22Rv1 (cell line): ENCODE measurements around the gene STRA8.

ENCODE experiments used
- H3K27ac ChIP-seq: fragments of 450-650 bp; 2 replicates; pipeline ENCODE4 v1.5.1; 2017
- ZFX ChIP-seq: fragments of 450-650 bp; IDR thresholded peaks from 2 replicates; pipeline ENCODE4 v1.6.1; 2017; ENCODE audit warnings: antibody characterized with exemption, borderline replicate concordance
- TF ChIP-seq, protein P1 (sequence below): fragments of 450-650 bp; IDR thresholded peaks from 2 replicates; pipeline ENCODE4 v1.5.1; 2017; ENCODE audit warnings: mild to moderate bottlenecking

STRA8 gene

GRCh38 chr7:135282561-135283254, 49.1 kb downstream of the STRA8 start:
- H3K27ac ChIP-seq: no peak overlapping the region
- no peak for TF ChIP-seq ZFX
- TF ChIP-seq, protein P1, sequence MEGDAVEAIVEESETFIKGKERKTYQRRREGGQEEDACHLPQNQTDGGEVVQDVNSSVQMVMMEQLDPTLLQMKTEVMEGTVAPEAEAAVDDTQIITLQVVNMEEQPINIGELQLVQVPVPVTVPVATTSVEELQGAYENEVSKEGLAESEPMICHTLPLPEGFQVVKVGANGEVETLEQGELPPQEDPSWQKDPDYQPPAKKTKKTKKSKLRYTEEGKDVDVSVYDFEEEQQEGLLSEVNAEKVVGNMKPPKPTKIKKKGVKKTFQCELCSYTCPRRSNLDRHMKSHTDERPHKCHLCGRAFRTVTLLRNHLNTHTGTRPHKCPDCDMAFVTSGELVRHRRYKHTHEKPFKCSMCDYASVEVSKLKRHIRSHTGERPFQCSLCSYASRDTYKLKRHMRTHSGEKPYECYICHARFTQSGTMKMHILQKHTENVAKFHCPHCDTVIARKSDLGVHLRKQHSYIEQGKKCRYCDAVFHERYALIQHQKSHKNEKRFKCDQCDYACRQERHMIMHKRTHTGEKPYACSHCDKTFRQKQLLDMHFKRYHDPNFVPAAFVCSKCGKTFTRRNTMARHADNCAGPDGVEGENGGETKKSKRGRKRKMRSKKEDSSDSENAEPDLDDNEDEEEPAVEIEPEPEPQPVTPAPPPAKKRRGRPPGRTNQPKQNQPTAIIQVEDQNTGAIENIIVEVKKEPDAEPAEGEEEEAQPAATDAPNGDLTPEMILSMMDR: no peak

- H3K27ac ChIP-seq: no peak overlapping the region
- TF ChIP-seq, protein P1: no peak
- no peak for TF ChIP-seq ZFX
Observed at GRCh38 chr7:135283959-135284638, 50.5 kb downstream of the STRA8 start.

DNA sequence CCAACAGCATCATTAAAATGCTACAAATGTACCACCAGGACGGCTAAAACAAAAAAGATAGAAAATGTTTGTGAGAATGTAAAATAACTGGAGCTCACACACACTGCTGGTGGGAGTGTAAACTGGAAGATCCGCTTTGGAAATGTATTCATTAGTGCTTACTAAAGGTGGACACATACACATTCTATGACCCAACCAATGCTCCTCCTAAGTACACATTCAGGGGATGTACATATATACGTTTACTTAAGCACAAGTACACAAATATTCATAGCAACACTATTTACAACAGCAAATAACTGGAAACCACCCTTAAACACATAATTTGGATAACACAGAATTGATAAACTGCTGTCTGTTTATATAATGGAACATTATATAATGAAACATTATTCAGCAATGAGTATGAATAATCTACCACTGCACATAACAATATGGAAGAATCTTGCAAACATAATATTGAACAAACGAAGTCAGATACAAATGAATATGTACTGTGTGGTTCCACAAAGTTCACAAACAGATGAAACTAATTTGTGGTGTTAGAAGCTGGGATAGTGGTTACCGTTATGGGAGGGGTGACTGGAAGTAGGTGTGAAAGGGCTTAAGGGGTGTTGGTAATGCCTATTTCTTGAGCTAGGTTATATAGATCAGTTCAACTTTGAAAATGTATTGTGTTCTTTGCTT, 52.1 kb downstream of the STRA8 start:
- H3K27ac ChIP-seq: peak overlapping the region; percentile 55
- TF ChIP-seq, protein P1: no peak
- TF ChIP-seq ZFX: no peak

DNA sequence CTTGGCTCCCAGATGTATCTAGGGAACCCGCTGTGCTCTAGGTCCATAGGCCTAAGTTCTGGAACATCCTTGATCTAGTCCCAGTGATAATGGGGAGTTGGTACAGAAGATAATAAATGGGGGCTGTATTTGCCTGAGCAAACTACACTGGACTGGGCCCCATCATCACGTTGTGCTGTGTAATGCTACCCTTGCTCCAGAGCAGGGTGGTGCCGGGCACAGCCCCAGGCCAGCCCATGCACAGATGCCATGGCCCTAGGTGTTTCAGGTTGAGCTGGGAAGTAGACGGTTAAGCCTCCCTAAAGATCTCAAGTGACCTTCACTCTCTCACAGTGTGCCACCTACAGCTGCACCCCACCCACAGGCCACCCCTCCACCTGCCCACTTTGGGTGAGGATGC, 53.2 kb downstream of the STRA8 start:
- TF ChIP-seq, protein P1: no peak
- no peak for TF ChIP-seq ZFX
- H3K27ac ChIP-seq: no peak overlapping the region

DNA sequence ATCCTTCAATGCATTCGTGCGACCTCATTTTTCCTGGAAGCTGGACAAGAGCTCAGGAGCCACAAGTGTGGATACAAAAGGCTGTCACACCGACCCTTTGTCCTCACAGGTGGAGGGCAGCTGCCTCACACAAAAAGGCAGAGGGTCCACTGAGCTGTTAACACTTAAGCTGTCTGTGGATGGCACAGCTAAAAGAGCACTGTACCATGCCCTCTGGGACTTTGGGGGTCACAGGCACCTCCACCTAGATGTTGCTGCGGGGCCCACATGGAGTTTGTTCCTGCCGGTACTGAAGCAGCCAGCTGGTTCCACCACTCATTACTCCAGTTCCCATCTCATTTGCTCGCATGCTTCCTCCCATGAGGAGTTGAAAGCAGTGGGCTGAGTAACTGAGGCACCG, 57.0 kb downstream of the STRA8 start:
- TF ChIP-seq, protein P1: no peak
- no peak for TF ChIP-seq ZFX
- H3K27ac ChIP-seq: no peak overlapping the region

GRCh38 chr7:135291809-135292253, 58.2 kb downstream of the STRA8 start:
- H3K27ac ChIP-seq: no peak overlapping the region
- TF ChIP-seq, protein P1: no peak

DNA sequence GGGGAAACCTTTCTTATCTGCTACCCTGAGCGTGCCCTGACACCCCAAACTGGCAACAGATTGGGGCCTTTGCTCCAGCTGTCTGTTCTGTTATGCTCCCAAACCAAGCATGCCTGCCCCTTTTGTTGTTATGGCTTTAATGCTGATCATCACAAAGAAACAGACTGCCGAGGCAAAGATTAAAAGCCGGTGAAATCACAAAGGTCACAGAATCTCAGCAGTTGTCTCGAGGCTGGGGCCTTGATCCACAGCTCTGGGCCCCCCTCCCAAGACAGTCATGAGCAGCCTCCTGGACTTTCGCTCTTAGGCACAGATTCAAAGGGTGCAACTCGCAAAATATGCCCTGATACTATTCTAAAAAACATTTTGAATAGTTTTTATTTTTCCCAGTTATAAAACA, 65.6 kb downstream of the STRA8 start:
- no peak overlapping the region for H3K27ac ChIP-seq
- TF ChIP-seq, protein P1: no peak
- no peak for TF ChIP-seq ZFX
